GM21737 (cell line): Measurements from ENCODE around the gene CCDC81.
"Not testable (repeated sequence)": the region's sequence is repeated elsewhere in the genome, so short reads cannot be mapped to it uniquely, and the experiment has no call there.

Experiments
- ATAC-seq: cut with Tn5 transposase; IDR thresholded peaks from one replicate; pipeline ENCODE4 v1.9.1; 2021; ENCODE audit warnings: mild to moderate bottlenecking, moderate library complexity; ENCODE audit not compliant: unreplicated experiment

The CCDC81 gene

GRCh38 chr11:86374586-86374985 is at the start of gene CCDC81:
TSS of gene CCDC81 (plus strand) at chr11:86374887. CDS start at chr11:86375164, 277 bp downstream.
- ATAC-seq, result no peak

GRCh38 chr11:86335131-86335767 is 39.4 kb upstream of the CCDC81 start:
- ATAC-seq, result no peak

GRCh38 chr11:86337227-86337626 is 37.5 kb upstream of the CCDC81 start:
- ATAC-seq, result no peak

GRCh38 chr11:86341382-86341781 is 33.3 kb upstream of the CCDC81 start:
- ATAC-seq, result no peak

- no peak for ATAC-seq
These were observed 28.2 kb upstream of the CCDC81 start for GRCh38 chr11:86346513-86346912.

GRCh38 chr11:86355256-86355655 is 19.4 kb upstream of the CCDC81 start:
- no peak for ATAC-seq

GRCh38 chr11:86357412-86357811 is 17.3 kb upstream of the CCDC81 start:
- ATAC-seq, result not testable (repeated sequence)

- no peak for ATAC-seq
These were observed 16.0 kb upstream of the CCDC81 start for GRCh38 chr11:86358720-86359119.

GRCh38 chr11:86360775-86361395 is 13.8 kb upstream of the CCDC81 start:
- no peak for ATAC-seq

GRCh38 chr11:86363424-86363823 is 11.3 kb upstream of the CCDC81 start:
- ATAC-seq, result no peak

- no peak for ATAC-seq
These were observed 9.1 kb upstream of the CCDC81 start for GRCh38 chr11:86365546-86365945.

- no peak for ATAC-seq
These were observed 5.0 kb upstream of the CCDC81 start for GRCh38 chr11:86369668-86370067.

GRCh38 chr11:86370171-86370570 is 4.5 kb upstream of the CCDC81 start:
- ATAC-seq, result no peak

- ATAC-seq, result no peak
These were observed 3.6 kb upstream of the CCDC81 start for GRCh38 chr11:86370922-86371594.

GRCh38 chr11:86372041-86372440 is 2.6 kb upstream of the CCDC81 start:
- no peak for ATAC-seq

- ATAC-seq, result no peak
These were observed 2.1 kb upstream of the CCDC81 start for GRCh38 chr11:86372586-86372985.

- no peak for ATAC-seq
These were observed 618 bp upstream of the CCDC81 start for GRCh38 chr11:86374069-86374468.

- ATAC-seq, result no peak
These were observed 3.3 kb downstream of the CCDC81 start for GRCh38 chr11:86377972-86378371.

- ATAC-seq, result no peak
These were observed 5.8 kb downstream of the CCDC81 start for GRCh38 chr11:86380295-86381059.

GRCh38 chr11:86383041-86383955 is 8.6 kb downstream of the CCDC81 start:
- ATAC-seq, result no peak
